ENCODE results near the gene WTAP.
"Not testable (repeated sequence)": the region's sequence is repeated elsewhere in the genome, so short reads cannot be mapped to it uniquely, and the experiment has no call there.

Gene WTAP

GRCh38 chr6:159729598-159730331 lies 2.5 kb downstream of the WTAP start:
- no peak for DNase-seq

- no peak for DNase-seq
Observed at GRCh38 chr6:159730332-159730676, 3.0 kb downstream of the WTAP start.

- DNase-seq = not testable (repeated sequence)
Observed at GRCh38 chr6:159732550-159732949, 5.2 kb downstream of the WTAP start.

- not testable (repeated sequence) for DNase-seq
Observed at GRCh38 chr6:159733395-159733794, 6.1 kb downstream of the WTAP start.

- DNase-seq = no peak
Observed at GRCh38 chr6:159736908-159737307, 9.6 kb downstream of the WTAP start.

- no peak for DNase-seq
Observed at GRCh38 chr6:159739341-159739740, 12.0 kb downstream of the WTAP start.

GRCh38 chr6:159742165-159742564 lies 14.9 kb downstream of the WTAP start:
- no peak for DNase-seq

- DNase-seq = no peak
Observed at GRCh38 chr6:159745081-159745480, 17.8 kb downstream of the WTAP start.

- no peak for DNase-seq
Observed at GRCh38 chr6:159746759-159747158, 19.5 kb downstream of the WTAP start.

- DNase-seq = not testable (repeated sequence)
Observed at GRCh38 chr6:159748127-159748526, 20.8 kb downstream of the WTAP start.

- DNase-seq = no peak
Observed at GRCh38 chr6:159751448-159751847, 24.1 kb downstream of the WTAP start.

- no peak for DNase-seq
Observed at GRCh38 chr6:159753081-159753872, 26.0 kb downstream of the WTAP start.

GRCh38 chr6:159754401-159754800 lies 27.1 kb downstream of the WTAP start:
- no peak for DNase-seq

- no peak for DNase-seq
Observed at GRCh38 chr6:159754959-159755914, 27.9 kb downstream of the WTAP start.

- DNase-seq = no peak
Observed at GRCh38 chr6:159756508-159756907, 29.2 kb downstream of the WTAP start.

GRCh38 chr6:159758031-159759001 lies 31.0 kb downstream of the WTAP start:
- DNase-seq = no peak

GRCh38 chr6:159759645-159760044 lies 32.3 kb downstream of the WTAP start:
- no peak for DNase-seq

- DNase-seq = no peak
Observed at GRCh38 chr6:159760602-159761057, 33.3 kb downstream of the WTAP start.

GRCh38 chr6:159761129-159761872 lies 34.0 kb downstream of the WTAP start:
- DNase-seq = peak in 1 of 4 experiments; percentile 26

- DNase-seq = peak; percentile 76 to 90 (median 84)
Observed at GRCh38 chr6:159761873-159762680, 34.8 kb downstream of the WTAP start, which contains the start of gene ACAT2. Gene ACAT2, plus strand, starts transcription at chr6:159762045. Its CDS starts 43 bp downstream, at chr6:159762088.
